ENCODE measurements around the gene LMX1B.
A peak's percentile ranks its signal among the peaks of the same experiment; 100 is the strongest.
"Not testable (repeated sequence)": the region's sequence is repeated elsewhere in the genome, so short reads cannot be mapped to it uniquely, and the experiment has no call there.

The LMX1B gene

DNA sequence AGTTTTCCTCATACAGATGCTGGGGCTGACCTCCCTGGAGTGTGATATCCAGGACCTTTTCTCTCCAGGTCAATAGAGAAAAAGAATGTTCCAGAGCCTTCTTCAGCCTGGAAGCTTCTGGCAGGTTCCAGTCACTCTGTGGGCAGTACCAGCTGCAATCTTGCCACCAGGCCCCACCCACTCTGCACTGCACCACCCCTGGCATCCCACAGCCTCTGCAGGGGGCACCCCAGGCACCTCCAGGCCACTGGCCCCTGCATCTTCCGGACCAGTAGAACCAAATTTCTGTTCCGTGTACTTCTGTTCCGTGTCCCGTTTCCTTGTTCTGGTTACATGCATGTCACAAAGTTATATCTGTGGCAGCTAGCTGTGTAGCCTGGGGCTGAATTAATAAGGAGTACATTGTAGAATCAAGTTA lies 107.8 kb downstream of the LMX1B start:
- DNase-seq: peak; percentile 14

DNA sequence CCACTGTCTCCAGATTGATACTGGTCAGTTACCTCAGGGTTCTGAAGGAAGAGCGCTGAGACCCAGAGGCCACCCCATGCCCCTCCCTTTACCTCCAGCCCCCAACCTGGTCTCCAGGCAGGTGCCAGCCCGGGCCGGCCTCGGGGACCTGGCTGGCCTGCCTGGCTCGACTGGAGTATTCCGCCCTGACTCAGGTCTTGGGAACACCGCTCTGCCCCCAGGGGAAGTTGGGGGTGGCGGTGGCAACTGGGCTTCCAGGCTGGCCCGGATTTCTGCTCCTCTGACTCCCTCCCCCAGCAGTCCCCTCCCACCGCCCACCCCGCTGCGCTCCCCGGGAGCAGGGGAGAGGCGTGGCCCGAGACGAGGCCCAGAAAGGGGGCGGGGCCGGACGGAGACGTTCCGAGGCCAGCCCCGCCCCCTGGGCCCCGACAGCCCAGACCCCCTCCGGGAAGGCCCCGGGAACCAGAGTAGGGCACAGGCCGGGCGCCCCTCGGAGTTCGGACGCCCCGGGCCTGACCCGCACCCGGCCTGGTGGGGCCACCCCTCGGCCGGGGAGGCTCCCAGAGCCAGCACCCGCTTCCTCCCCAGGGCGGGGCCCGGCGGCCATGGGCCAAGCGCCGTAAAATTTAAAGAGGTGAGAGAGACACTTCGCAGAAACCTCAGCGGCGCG lies 108.7 kb downstream of the LMX1B start:
- DNase-seq: peak; percentile 95

DNA sequence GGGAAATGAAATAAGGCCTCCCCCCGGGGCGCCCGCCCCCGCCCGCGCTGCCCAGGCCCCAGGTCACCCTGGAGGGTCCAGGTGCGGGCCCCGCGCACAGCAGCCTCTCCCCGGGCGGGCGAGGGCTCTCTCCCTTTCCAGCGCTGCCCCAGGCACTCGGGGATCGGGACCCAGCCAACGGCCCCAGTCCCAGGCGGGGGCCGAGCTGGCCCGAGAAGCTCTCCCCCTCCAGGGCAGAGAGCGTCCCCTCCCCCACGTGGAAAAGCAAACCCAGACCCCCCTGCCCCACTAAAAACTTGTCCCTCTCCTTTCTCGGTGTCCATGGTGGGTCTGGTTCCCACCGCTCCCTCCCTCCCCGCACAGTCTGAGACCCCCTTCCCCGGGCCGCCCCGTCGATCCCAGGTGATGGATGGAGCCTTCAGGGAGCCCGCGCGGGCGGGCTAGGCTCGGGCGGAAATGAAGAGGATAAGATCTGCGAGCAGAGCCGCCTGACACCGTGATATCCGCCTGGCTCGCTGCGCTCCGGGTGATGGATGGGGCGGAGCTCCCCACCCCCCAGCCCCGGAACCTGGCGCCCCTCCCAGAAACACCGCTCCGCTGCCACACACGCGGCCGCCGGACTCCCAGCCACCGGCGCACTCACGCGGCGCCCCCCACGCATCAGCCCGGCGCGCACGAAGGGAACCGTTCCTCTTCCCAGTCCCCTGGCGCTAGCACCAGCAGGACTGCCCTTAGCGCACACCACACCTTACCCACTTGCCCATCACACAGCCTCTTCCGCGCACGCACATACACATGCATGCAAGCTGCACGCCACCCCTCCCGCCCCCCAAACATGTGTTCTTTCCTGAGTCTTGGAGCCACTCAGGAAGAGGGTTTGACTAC lies 109.4 kb downstream of the LMX1B start:
- peak; percentile 89 for DNase-seq

DNA sequence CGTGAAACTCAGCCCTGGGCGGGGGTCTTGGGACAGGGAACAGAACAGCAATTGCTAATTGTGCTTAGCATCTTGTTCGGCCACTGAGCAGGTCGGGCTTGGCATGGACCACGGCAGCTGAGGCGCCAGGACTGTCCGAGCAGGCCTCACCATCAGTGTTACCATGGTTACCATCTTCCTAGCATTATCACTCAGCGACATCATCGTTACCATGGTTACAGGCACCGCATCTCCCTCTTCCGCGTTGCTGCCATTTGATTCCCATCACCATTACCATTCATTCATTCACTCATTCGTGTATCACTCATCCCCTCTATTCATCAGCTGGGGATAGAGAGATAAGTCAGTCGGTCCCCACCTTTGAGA lies 110.1 kb downstream of the LMX1B start:
- DNase-seq: peak; percentile 19

DNA sequence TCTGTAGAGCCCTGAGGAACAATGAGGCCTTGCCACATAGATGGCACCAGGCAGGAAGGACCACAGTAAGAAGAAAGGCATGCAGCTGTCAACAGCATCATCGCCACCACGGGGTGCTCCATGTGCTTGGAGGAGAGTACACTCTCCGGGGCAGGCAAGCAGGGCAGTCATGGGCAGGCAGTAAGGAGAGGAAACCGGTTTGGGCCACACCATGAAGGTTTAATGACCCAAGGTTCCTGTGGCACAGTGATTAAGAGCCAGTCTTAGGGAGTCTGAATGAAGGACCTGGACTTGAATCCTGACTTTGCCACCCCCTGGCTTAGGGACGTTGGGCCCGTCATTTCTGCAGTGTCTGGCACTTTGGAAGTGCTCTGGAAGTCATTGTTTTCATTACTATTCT lies 110.5 kb downstream of the LMX1B start:
- DNase-seq: no peak

GRCh38 chr9:126725485-126725884 lies 111.8 kb downstream of the LMX1B start:
- DNase-seq: not testable (repeated sequence)

- not testable (repeated sequence) for DNase-seq
Observed at GRCh38 chr9:126728210-126728609, 114.5 kb downstream of the LMX1B start.

GRCh38 chr9:126730592-126730991 lies 116.9 kb downstream of the LMX1B start:
- DNase-seq: not testable (repeated sequence)

- DNase-seq: no peak
Observed at GRCh38 chr9:126733005-126733404, 119.3 kb downstream of the LMX1B start.

GRCh38 chr9:126734877-126735276 lies 121.1 kb downstream of the LMX1B start:
- DNase-seq: no peak

- no peak for DNase-seq
Observed at GRCh38 chr9:126735482-126735881, 121.8 kb downstream of the LMX1B start.

DNA sequence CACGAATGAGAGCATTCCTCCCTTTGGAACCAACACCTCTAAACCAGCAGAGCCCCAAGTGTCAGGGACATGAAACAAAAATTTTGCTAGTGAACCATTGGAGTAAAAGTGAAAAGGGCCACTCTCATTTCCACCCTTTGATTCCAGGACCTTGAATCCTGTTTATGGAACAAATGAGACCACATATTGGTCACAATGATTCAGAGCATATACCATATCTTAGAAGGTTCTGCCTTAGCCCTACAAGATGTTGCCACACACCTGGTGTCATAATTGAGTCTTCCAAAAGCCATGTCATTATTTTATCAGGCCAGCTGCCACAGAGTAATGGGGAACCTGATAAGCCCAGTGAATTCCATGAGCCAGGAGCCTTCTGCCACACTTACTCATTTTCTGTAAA lies 124.8 kb downstream of the LMX1B start:
- DNase-seq: no peak

DNA sequence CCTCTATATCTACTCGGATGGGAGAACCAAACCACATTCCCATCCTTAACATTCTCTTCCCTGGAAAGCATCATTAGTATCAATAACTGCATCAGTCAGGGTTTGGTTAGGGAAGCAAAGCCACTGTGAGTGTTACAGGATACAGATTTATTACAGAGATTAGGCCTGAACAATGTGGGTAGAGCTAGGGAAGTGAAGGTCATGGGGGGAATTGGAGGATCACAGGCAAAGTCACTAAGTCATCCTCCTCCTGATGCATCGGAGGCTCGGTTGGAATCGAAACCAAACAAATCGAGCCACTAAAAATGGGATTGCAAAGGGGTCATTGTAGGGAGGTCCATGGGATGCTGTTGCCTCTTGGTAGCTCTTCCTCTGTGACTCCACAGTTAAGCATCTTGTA lies 129.3 kb downstream of the LMX1B start:
- no peak for DNase-seq

DNA sequence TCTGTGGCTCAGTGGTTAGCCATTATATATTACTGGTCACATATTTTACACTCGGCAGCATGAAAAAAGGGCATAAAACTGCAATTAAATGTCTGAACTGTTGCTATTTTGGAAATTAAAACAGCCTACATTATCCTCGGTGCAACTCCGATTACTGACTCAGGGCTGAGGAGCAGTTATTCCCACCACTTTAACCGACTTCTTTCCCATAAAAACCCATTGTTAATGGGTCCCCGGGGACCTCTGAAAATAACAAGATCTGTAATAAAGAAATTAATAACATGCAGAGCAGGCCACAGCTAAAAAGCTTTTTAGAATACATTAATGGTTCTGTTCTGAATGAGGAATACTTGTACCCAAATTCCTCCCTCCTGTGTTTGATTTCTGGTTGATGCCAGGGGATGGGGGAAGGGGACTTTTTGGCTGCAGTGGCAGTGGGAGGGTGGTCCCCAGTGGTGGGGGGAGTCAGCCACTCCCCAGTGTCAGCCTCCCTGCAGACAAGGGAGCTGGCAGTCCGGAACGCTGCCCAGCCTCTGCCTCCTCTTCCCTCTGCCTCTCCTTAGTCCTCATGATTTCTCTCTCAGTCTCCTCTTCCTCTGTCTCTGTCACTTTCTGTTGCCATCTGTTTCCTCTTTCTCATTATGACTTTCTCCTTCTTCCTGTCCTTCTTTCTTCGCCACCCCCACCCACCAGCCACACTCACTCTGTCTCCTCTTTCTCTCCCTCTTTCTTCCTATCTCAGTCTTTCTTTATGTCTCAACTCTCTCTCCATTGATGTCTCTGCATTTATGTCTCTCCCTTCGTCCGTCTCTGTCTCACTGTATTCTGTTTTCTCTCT lies 132.1 kb downstream of the LMX1B start:
- no peak for DNase-seq

All from CD4-positive, alpha-beta T cell treated with Interleukin-6 for 4 hours (primary cell).